WTC11 (cell line): ENCODE data around the gene FANCI. TPM values are rescaled to one million over a fixed set of nuclear protein-coding genes. Genes with fewer than 3 reads are reported as not detected.
A peak's percentile ranks its signal among the peaks of the same experiment; 100 is the strongest.
"Not testable (repeated sequence)": the region's sequence is repeated elsewhere in the genome, so short reads cannot be mapped to it uniquely, and the experiment has no call there.

ENCODE experiments used
- ATAC-seq: fragments of 200-7000 bp; cut with Tn5 transposase; 2 replicates; pipeline ENCODE4 v1.10.0; 2021; ENCODE audit warnings: mild to moderate bottlenecking, moderate library complexity
- CTCF ChIA-PET: fragments of 300-600 bp; sonication (Branson Sonifier 250); formaldehyde crosslinking; loops from one replicate; lab custom pipeline; 2021; ENCODE audit warnings: antibody characterized with exemption; lab: Charles Lee
- POLR2A ChIA-PET: fragments of 350-600 bp; sonication (Branson Sonifier 250); formaldehyde crosslinking; loops from one replicate; lab custom pipeline; 2021; ENCODE audit warnings: antibody characterized with exemption; lab: Charles Lee
- DNase-seq: peaks from one replicate; pipeline ENCODE4 v3.0.0; 2021; ENCODE audit warnings: low spot score
- H3K27ac Mint-ChIP-seq: 2 replicates; pipeline ENCODE4 v1.8.0; 2021; ENCODE audit warnings: mixed read lengths
- H3K27me3 Mint-ChIP-seq: 2 replicates; pipeline ENCODE4 v1.8.0; 2021; ENCODE audit warnings: low read depth, mild to moderate bottlenecking, moderate library complexity, mixed read lengths
- H3K36me3 Mint-ChIP-seq: 2 replicates; pipeline ENCODE4 v1.8.0; 2021; ENCODE audit warnings: mixed read lengths
- H3K4me1 Mint-ChIP-seq: 2 replicates; pipeline ENCODE4 v1.8.0; 2022; ENCODE audit warnings: mixed read lengths
- H3K4me3 Mint-ChIP-seq: 2 replicates; pipeline ENCODE4 v1.8.0; 2021; ENCODE audit warnings: mild to moderate bottlenecking, moderate library complexity, mixed read lengths
- H3K9me3 Mint-ChIP-seq: 2 replicates; pipeline ENCODE4 v1.8.0; 2021; ENCODE audit warnings: mixed read lengths
- ATF3 ChIP-seq: sonication (generic); formaldehyde crosslinking; conservative IDR thresholded peaks from 2 replicates; pipeline ENCODE4 v1.8.1; 2022; ENCODE audit warnings: mild to moderate bottlenecking, missing genetic modification reagents
- FOXK1 ChIP-seq: sonication (generic); formaldehyde crosslinking; IDR thresholded peaks from 2 replicates; pipeline ENCODE4 v1.8.0; 2022; ENCODE audit warnings: mild to moderate bottlenecking, moderate library complexity, missing genetic modification reagents
- GABPB1 ChIP-seq: sonication (generic); formaldehyde crosslinking; IDR thresholded peaks from 2 replicates; pipeline ENCODE4 v1.8.1; 2023; ENCODE audit warnings: mild to moderate bottlenecking, missing genetic modification reagents
- IRF2 ChIP-seq: sonication (generic); formaldehyde crosslinking; IDR thresholded peaks from 2 replicates; pipeline ENCODE4 v1.8.0; 2022; ENCODE audit warnings: low read depth, missing genetic modification reagents, borderline replicate concordance
- JUN ChIP-seq: sonication (generic); formaldehyde crosslinking; IDR thresholded peaks from 2 replicates; pipeline ENCODE4 v1.8.0; 2023; ENCODE audit warnings: mild to moderate bottlenecking, missing genetic modification reagents
- KAT7 ChIP-seq: sonication (generic); formaldehyde crosslinking; IDR thresholded peaks from 2 replicates; pipeline ENCODE4 v1.8.1; 2023; ENCODE audit warnings: missing genetic modification reagents, mild to moderate bottlenecking, borderline replicate concordance
- OVOL2 ChIP-seq: fragments of 250-450 bp; sonication (Bioruptor Pico); IDR thresholded peaks from 2 replicates; pipeline ENCODE4 v1.9.0; 2021; ENCODE audit warnings: mild to moderate bottlenecking, borderline replicate concordance
- SP1 ChIP-seq: sonication (generic); formaldehyde crosslinking; conservative IDR thresholded peaks from 2 replicates; pipeline ENCODE4 v1.8.1; 2022; ENCODE audit warnings: missing genetic modification reagents
- USF1 ChIP-seq: sonication (generic); formaldehyde crosslinking; IDR thresholded peaks from 2 replicates; pipeline ENCODE4 v1.8.0; 2022; ENCODE audit warnings: mild to moderate bottlenecking, missing genetic modification reagents
- ZBTB43 ChIP-seq: sonication (generic); formaldehyde crosslinking; IDR thresholded peaks from 2 replicates; pipeline ENCODE4 v1.8.1; 2023; ENCODE audit warnings: mild to moderate bottlenecking, missing genetic modification reagents
- ZNF281 ChIP-seq: sonication (generic); formaldehyde crosslinking; IDR thresholded peaks from 2 replicates; pipeline ENCODE4 v1.8.0; 2023; ENCODE audit warnings: mild to moderate bottlenecking, missing genetic modification reagents
- ZNF416 ChIP-seq: fragments of 250-450 bp; sonication (Bioruptor Pico); IDR thresholded peaks from 2 replicates; pipeline ENCODE4 v1.9.0; 2021; ENCODE audit warnings: mild to moderate bottlenecking, inconsistent platforms
- ZNF423 ChIP-seq: fragments of 250-450 bp; sonication (Bioruptor Pico); IDR thresholded peaks from 2 replicates; pipeline ENCODE4 v2.1.2; 2022; ENCODE audit warnings: mild to moderate bottlenecking, moderate library complexity
- ZSCAN18 ChIP-seq: fragments of 250-450 bp; sonication (Bioruptor Pico); IDR thresholded peaks from 2 replicates; pipeline ENCODE4 v2.1.2; 2022; ENCODE audit warnings: mild to moderate bottlenecking, moderate library complexity
- total RNA-seq: library from RNA; stranded (reverse); gene quantifications from 3 replicates; pipeline ENCODE4 v1.2.3, GENCODE V29; 2021

Gene FANCI
- total RNA-seq, 1 experiment from 2014 or later = 108 TPM

GRCh38 chr15:89231832-89232231 is 11.9 kb upstream of the FANCI start:
- H3K27ac Mint-ChIP-seq = no peak overlapping the region
- ChIA-PET CTCF (no interaction called here), POLR2A (no interaction called here)
- H3K27me3 Mint-ChIP-seq = peaks cover 10% of the 10 kb centered on the region
- H3K9me3 Mint-ChIP-seq = peaks cover 3% of the 10 kb centered on the region
- no peaks in the 10 kb centered on the region; the same call in 1 of the 2 replicates for H3K4me1 Mint-ChIP-seq
- H3K4me3 Mint-ChIP-seq = no peak overlapping the region
- no peaks in the 10 kb centered on the region for H3K36me3 Mint-ChIP-seq
- no peak for TF ChIP-seq OVOL2 (CRISPR knock-in tag)
- no peak for TF ChIP-seq FOXK1 (CRISPR knock-in tag)
- no peak for TF ChIP-seq ATF3 (CRISPR knock-in tag)
- TF ChIP-seq ZNF423 (CRISPR knock-in tag) = no peak
- TF ChIP-seq IRF2 (CRISPR knock-in tag) = no peak
- no peak for TF ChIP-seq JUN (CRISPR knock-in tag)
- no peak for TF ChIP-seq KAT7
- TF ChIP-seq ZBTB43 (CRISPR knock-in tag) = no peak
- TF ChIP-seq SP1 = no peak
- TF ChIP-seq ZSCAN18 (CRISPR knock-in tag) = no peak
- no peak for TF ChIP-seq ZNF416 (CRISPR knock-in tag)
- TF ChIP-seq ZNF281 (CRISPR knock-in tag) = no peak
- no peak for ATAC-seq
- DNase-seq = no peak

GRCh38 chr15:89239883-89240810 is 3.6 kb upstream of the FANCI start:
- DNase-seq, H3K4me3 Mint-ChIP-seq: not testable (repeated sequence)
- CTCF ChIA-PET = interaction anchor here (1.7 kb wide), 1 partner anchor 33 kb away, joined by 5 read pairs; no protein-coding TSS in a partner anchor

GRCh38 chr15:89243046-89243690 is 611 bp upstream of the FANCI start:
- no peak overlapping the region for H3K27ac Mint-ChIP-seq
- no peak for ATAC-seq
- TF ChIP-seq GABPB1 (CRISPR knock-in tag) (peak; percentile 14; the same call in 1 of the 2 replicates), USF1 (CRISPR knock-in tag) (no peak)
- TF ChIP-seq, all 79 proteins: peak for 1
- peaks cover 23% of the 10 kb centered on the region for H3K27me3 Mint-ChIP-seq
- H3K36me3 Mint-ChIP-seq = peaks cover 18% of the 10 kb centered on the region
- DNase-seq = no peak
- peaks cover 25% of the 10 kb centered on the region for H3K4me1 Mint-ChIP-seq
- CTCF ChIA-PET = interaction anchor here (0.6 to 3.0 kb wide), 12 partner anchors 13 to 338 kb away, joined by 3 to 45 read pairs (median 4); no protein-coding TSS in a partner anchor
- peak overlapping the region; percentile 97 for H3K4me3 Mint-ChIP-seq
- H3K9me3 Mint-ChIP-seq = peaks cover 14% of the 10 kb centered on the region
- POLR2A ChIA-PET = interaction anchor here (1.0 kb wide), 1 partner anchor 155 kb away, joined by 4 read pairs; the partner anchor contains the start of gene ABHD2

More at GRCh38 chr15:89239883-89240810, 3.6 kb upstream of the FANCI start:
- peaks cover 13% of the 10 kb centered on the region for H3K4me1 Mint-ChIP-seq
- H3K36me3 Mint-ChIP-seq, POLR2A ChIA-PET, H3K27ac Mint-ChIP-seq, ATAC-seq: not testable (repeated sequence)
- peaks cover 26% of the 10 kb centered on the region for H3K27me3 Mint-ChIP-seq
- peaks cover 16% of the 10 kb centered on the region for H3K9me3 Mint-ChIP-seq
